H9 (cell line): ENCODE data around the gene KIF16B. TPM values are rescaled to one million over a fixed set of nuclear protein-coding genes. Genes with fewer than 3 reads are reported as not detected.

Experiments
- DNase-seq: peaks from one replicate; pipeline ENCODE4 v3.0.0-alpha.2; 2017
- H2AFZ ChIP-seq: one replicate; pipeline ENCODE4 v1.6.1; 2013; ENCODE audit warnings: mild to moderate bottlenecking, low read length, control low read depth, moderate library complexity
- H2AK5ac ChIP-seq: 2 replicates; pipeline ENCODE4 v1.6.1; 2013; ENCODE audit warnings: low read length, control low read depth, mixed read lengths; ENCODE audit not compliant: insufficient read length
- H2BK120ac ChIP-seq: one replicate; pipeline ENCODE4 v1.6.1; 2013; ENCODE audit warnings: low read depth, mild to moderate bottlenecking, low read length, control low read depth, inconsistent platforms; ENCODE audit not compliant: poor library complexity, severe bottlenecking
- H2BK12ac ChIP-seq: 2 replicates; pipeline ENCODE4 v1.6.1; 2013; ENCODE audit warnings: low read length, control low read depth, mixed read lengths, low read depth; ENCODE audit not compliant: insufficient read length
- H2BK15ac ChIP-seq: 2 replicates; pipeline ENCODE4 v1.6.1; 2013; ENCODE audit warnings: low read depth, low read length, control low read depth
- H2BK20ac ChIP-seq: one replicate; pipeline ENCODE4 v1.6.1; 2013; ENCODE audit warnings: low read depth, mild to moderate bottlenecking, low read length, control low read depth, inconsistent platforms; ENCODE audit not compliant: poor library complexity, severe bottlenecking
- H2BK5ac ChIP-seq: 2 replicates; pipeline ENCODE4 v1.6.1; 2013; ENCODE audit warnings: low read length, control low read depth, mixed read lengths; ENCODE audit not compliant: insufficient read length
- H3K14ac ChIP-seq: 2 replicates; pipeline ENCODE4 v1.6.1; 2013; ENCODE audit warnings: low read length, control low read depth; ENCODE audit not compliant: insufficient read depth
- H3K18ac ChIP-seq: 2 replicates; pipeline ENCODE4 v1.6.1; 2013; ENCODE audit warnings: low read depth, mild to moderate bottlenecking, mixed read lengths, low read length, control low read depth; ENCODE audit not compliant: insufficient read length
- H3K23ac ChIP-seq: 2 replicates; pipeline ENCODE4 v1.6.1; 2013; ENCODE audit warnings: low read length, control low read depth, mixed read lengths, low read depth; ENCODE audit not compliant: insufficient read length
- H3K23me2 ChIP-seq: 2 replicates; pipeline ENCODE4 v1.6.1; 2013; ENCODE audit warnings: low read depth, mild to moderate bottlenecking, mixed read lengths, low read length, control low read depth; ENCODE audit not compliant: insufficient read length, poor library complexity, severe bottlenecking
- H3K27ac ChIP-seq: 2 replicates; pipeline ENCODE4 v1.5.1; 2013; ENCODE audit warnings: low read length, control low read depth, mixed read lengths, low read depth; ENCODE audit not compliant: insufficient read length
- H3K27me3 ChIP-seq: 2 replicates; pipeline ENCODE4 v1.6.1; 2013; ENCODE audit warnings: low read length, control low read depth, inconsistent platforms; ENCODE audit not compliant: insufficient read depth
- H3K4ac ChIP-seq: 2 replicates; pipeline ENCODE4 v1.6.1; 2013; ENCODE audit warnings: low read depth, mild to moderate bottlenecking, control low read depth, inconsistent platforms, low read length, moderate library complexity
- H3K4me1 ChIP-seq: 2 replicates; pipeline ENCODE4 v1.6.1; 2013; ENCODE audit warnings: low read length, control low read depth, inconsistent platforms; ENCODE audit not compliant: insufficient read depth
- H3K4me2 ChIP-seq: 2 replicates; pipeline ENCODE4 v1.6.1; 2013; ENCODE audit warnings: low read length, control low read depth, mixed read lengths; ENCODE audit not compliant: insufficient read length, insufficient read depth
- H3K56ac ChIP-seq: 2 replicates; pipeline ENCODE4 v1.6.1; 2013; ENCODE audit warnings: low read depth, mild to moderate bottlenecking, mixed read lengths, low read length, control low read depth; ENCODE audit not compliant: insufficient read length
- H3K79me1 ChIP-seq: 2 replicates; pipeline ENCODE4 v1.6.1; 2013; ENCODE audit warnings: low read depth, mild to moderate bottlenecking, moderate library complexity, low read length, control low read depth, inconsistent platforms; ENCODE audit not compliant: insufficient read depth, poor library complexity, severe bottlenecking
- H3K79me2 ChIP-seq: 2 replicates; pipeline ENCODE4 v1.6.1; 2013; ENCODE audit warnings: low read length, control low read depth, inconsistent platforms; ENCODE audit not compliant: insufficient read depth
- H3K9ac ChIP-seq: 2 replicates; pipeline ENCODE4 v1.6.1; 2013; ENCODE audit warnings: low read length, control low read depth, mixed read lengths; ENCODE audit not compliant: insufficient read length; ENCODE audit errors: extremely low read depth
- H3K9me3 ChIP-seq: one replicate; pipeline ENCODE4 v1.6.1; 2013; ENCODE audit warnings: low read depth, low read length, inconsistent platforms; ENCODE audit not compliant: control insufficient read depth
- H3T11ph ChIP-seq: one replicate; pipeline ENCODE4 v1.6.1; 2013; ENCODE audit warnings: mild to moderate bottlenecking, low read length, control low read depth, inconsistent platforms
- H4K20me1 ChIP-seq: one replicate; pipeline ENCODE4 v1.6.1; 2013; ENCODE audit not compliant: control insufficient read depth, insufficient read length, insufficient read depth
- H4K5ac ChIP-seq: 2 replicates; pipeline ENCODE4 v1.6.1; 2013; ENCODE audit warnings: low read depth, mild to moderate bottlenecking, mixed read lengths, low read length, control low read depth; ENCODE audit not compliant: insufficient read length
- H4K8ac ChIP-seq: replicated peaks from 2 replicates; pipeline ENCODE4 v1.6.1; 2013; ENCODE audit warnings: low read length, control low read depth, mixed read lengths, low read depth; ENCODE audit not compliant: insufficient read length
- H4K91ac ChIP-seq: 2 replicates; pipeline ENCODE4 v1.6.1; 2013; ENCODE audit warnings: low read depth, mild to moderate bottlenecking, moderate library complexity, mixed read lengths, low read length, control low read depth; ENCODE audit not compliant: insufficient read length
- H3K27ac Mint-ChIP-seq, 3 experiments: 2 replicates in 2 of 3; 3 replicates in 1 of 3; pipeline ENCODE4 v1.8.0; 2020 to 2021; ENCODE audit warnings: mixed read lengths in 3 of 3, mild to moderate bottlenecking in 1 of 3, moderate library complexity in 1 of 3
- H3K27me3 Mint-ChIP-seq: 2 replicates; pipeline ENCODE4 v1.8.0; 2021; ENCODE audit warnings: low read depth, mild to moderate bottlenecking, moderate library complexity, mixed read lengths
- H3K36me3 Mint-ChIP-seq, 3 experiments: 2 replicates in 2 of 3; 3 replicates in 1 of 3; pipeline ENCODE4 v1.8.0; 2020 to 2021; ENCODE audit warnings: low read depth in 3 of 3, mixed read lengths in 3 of 3; ENCODE audit not compliant: insufficient read depth in 1 of 3
- H3K4me1 Mint-ChIP-seq, 2 experiments: 2 replicates each; pipeline ENCODE4 v1.8.0; 2020; ENCODE audit warnings: mixed read lengths in 2 of 2
- H3K4me3 Mint-ChIP-seq, 2 experiments: 2 replicates in 1 of 2; 3 replicates in 1 of 2; pipeline ENCODE4 v1.8.0; 2020 to 2021; ENCODE audit warnings: mild to moderate bottlenecking in 2 of 2, mixed read lengths in 2 of 2, moderate library complexity in 1 of 2
- H3K9me3 Mint-ChIP-seq, 2 experiments: 2 replicates in 1 of 2; 3 replicates in 1 of 2; pipeline ENCODE4 v1.8.0; 2020; ENCODE audit warnings: mild to moderate bottlenecking in 2 of 2, mixed read lengths in 2 of 2, moderate library complexity in 1 of 2
- WGBS: extraction: QIAGEN DNeasy Blood & Tissue Kit; methylation state at CpG from one replicate; pipeline ENCODE4 v1.1.7; 2013; ENCODE audit warnings: missing lambda C conversion rate, low lambda C conversion rate, mixed read lengths; ENCODE audit not compliant: insufficient read length; ENCODE audit errors: extremely low coverage; 5-methylcytosine and 5-hydroxymethylcytosine counted together
- total RNA-seq: library from RNA; stranded (reverse); gene quantifications from 2 replicates; pipeline ENCODE4 v1.2.1, GENCODE V29; 2021
- TF ChIP-seq, protein P1 (sequence below): fragments of 200-600 bp; sonication (generic); conservative IDR thresholded peaks from 3 replicates; pipeline ENCODE4 v1.8.0; 2021; ENCODE audit warnings: antibody characterized with exemption, mild to moderate bottlenecking

KIF16B gene
- total RNA-seq, 1 experiment from 2014 or later = 7.4 TPM

- Histone ChIP-seq H3K4me1 (no peaks in the 10 kb centered on the region), H3K4me2 (no peak overlapping the region), H4K20me1 (no peaks in the 10 kb centered on the region), H3K23me2 (no peaks in the 10 kb centered on the region), H2BK15ac (no peak overlapping the region), H3T11ph (no peak overlapping the region), H3K18ac (no peak overlapping the region), H4K5ac (no peak overlapping the region), H3K56ac (no peak overlapping the region), H2BK20ac (no peak overlapping the region), H2BK12ac (no peak overlapping the region), H2AFZ (no peak overlapping the region), H2BK5ac (no peak overlapping the region), H3K79me2 (no peaks in the 10 kb centered on the region), H3K9ac (no peak overlapping the region), H3K23ac (no peak overlapping the region), H4K91ac (no peak overlapping the region), H3K27ac (no peak overlapping the region), H3K14ac (no peak overlapping the region), H3K4ac (no peak overlapping the region), H2BK120ac (no peak overlapping the region), H3K9me3 (no peaks in the 10 kb centered on the region), H3K79me1 (no peaks in the 10 kb centered on the region), H2AK5ac (no peak overlapping the region), H3K27me3 (no peaks in the 10 kb centered on the region), H4K8ac (no peak overlapping the region)
- TF ChIP-seq, protein P1, sequence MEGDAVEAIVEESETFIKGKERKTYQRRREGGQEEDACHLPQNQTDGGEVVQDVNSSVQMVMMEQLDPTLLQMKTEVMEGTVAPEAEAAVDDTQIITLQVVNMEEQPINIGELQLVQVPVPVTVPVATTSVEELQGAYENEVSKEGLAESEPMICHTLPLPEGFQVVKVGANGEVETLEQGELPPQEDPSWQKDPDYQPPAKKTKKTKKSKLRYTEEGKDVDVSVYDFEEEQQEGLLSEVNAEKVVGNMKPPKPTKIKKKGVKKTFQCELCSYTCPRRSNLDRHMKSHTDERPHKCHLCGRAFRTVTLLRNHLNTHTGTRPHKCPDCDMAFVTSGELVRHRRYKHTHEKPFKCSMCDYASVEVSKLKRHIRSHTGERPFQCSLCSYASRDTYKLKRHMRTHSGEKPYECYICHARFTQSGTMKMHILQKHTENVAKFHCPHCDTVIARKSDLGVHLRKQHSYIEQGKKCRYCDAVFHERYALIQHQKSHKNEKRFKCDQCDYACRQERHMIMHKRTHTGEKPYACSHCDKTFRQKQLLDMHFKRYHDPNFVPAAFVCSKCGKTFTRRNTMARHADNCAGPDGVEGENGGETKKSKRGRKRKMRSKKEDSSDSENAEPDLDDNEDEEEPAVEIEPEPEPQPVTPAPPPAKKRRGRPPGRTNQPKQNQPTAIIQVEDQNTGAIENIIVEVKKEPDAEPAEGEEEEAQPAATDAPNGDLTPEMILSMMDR = no peak
- WGBS = no CpG with 5 or more reads among the region's 1 CpG
- H3K27me3 Mint-ChIP-seq = no peaks in the 10 kb centered on the region
- H3K9me3 Mint-ChIP-seq = peaks cover 19 to 31% of the 10 kb centered on the region in 2 experiments
- no peak for DNase-seq
- H3K36me3 Mint-ChIP-seq = peaks cover 20 to 23% (median 22%) of the 10 kb centered on the region in 3 experiments
- H3K4me1 Mint-ChIP-seq = no peaks in the 10 kb centered on the region
- no peak overlapping the region for H3K27ac Mint-ChIP-seq
- H3K4me3 Mint-ChIP-seq = no peak overlapping the region
Observed at GRCh38 chr20:16302818-16303217, 270.4 kb downstream of the KIF16B start.
